Measurements from ENCODE around the gene GLYATL1. TPM values are rescaled to one million over a fixed set of nuclear protein-coding genes. Genes with fewer than 3 reads are reported as not detected.
"Not testable (repeated sequence)": the region's sequence is repeated elsewhere in the genome, so short reads cannot be mapped to it uniquely, and the experiment has no call there.

Gene GLYATL1
- total and polyA plus RNA-seq, 7 donors = not detected

- Histone ChIP-seq H3K4me1 (no peaks in the 10 kb centered on the region), H3K9me3 (no peaks in the 10 kb centered on the region), H3K27ac (no peak overlapping the region), H3K36me3 (ENCODE audit: insufficient read depth in 1 of 2, low read depth in 1 of 2) (no peaks in the 10 kb centered on the region), H3K27me3 (ENCODE audit: insufficient read depth in 3 of 3, low read length in 2 of 3) (no peaks in the 10 kb centered on the region), H3K4me3 (no peak overlapping the region)
- intact Hi-C loops (cut with DNase I) = no loop called here
- WGBS, 3 donors = 87 to 95% (median 89%) methylated on average over 1 of the region's 1 CpG
- ATAC-seq (no peak), DNase-seq (no peak)
- TF ChIP-seq CTCF (IDR thresholded peaks at IDR 0.05) = no peak
These were observed 60.0 kb downstream of the GLYATL1 start for GRCh38 chr11:58999291-58999680.

GRCh38 chr11:59000003-59000402 lies 60.7 kb downstream of the GLYATL1 start:
- H3K27ac ChIP-seq = no peak overlapping the region
- intact Hi-C loops (cut with DNase I) = no loop called here
- no peak for TF ChIP-seq CTCF (IDR thresholded peaks at IDR 0.05)
- ATAC-seq = no peak
- 62 to 74% (median 64%) methylated on average over 3 of the region's 3 CpGs for WGBS, 3 donors
- no peaks in the 10 kb centered on the region for H3K4me1 ChIP-seq
- no peak for DNase-seq
- H3K36me3 ChIP-seq (ENCODE audit: insufficient read depth in 1 of 2, low read depth in 1 of 2) = no peaks in the 10 kb centered on the region
- no peaks in the 10 kb centered on the region for H3K9me3 ChIP-seq
- no peaks in the 10 kb centered on the region for H3K27me3 ChIP-seq (ENCODE audit: insufficient read depth in 3 of 3, low read length in 2 of 3)
- no peak overlapping the region for H3K4me3 ChIP-seq

- H3K4me1 ChIP-seq; DNase-seq; H3K36me3 ChIP-seq (ENCODE audit: insufficient read depth in 1 of 2, low read depth in 1 of 2); H3K27ac ChIP-seq; H3K27me3 ChIP-seq (ENCODE audit: insufficient read depth in 3 of 3, low read length in 2 of 3); intact Hi-C loops (cut with DNase I); H3K9me3 ChIP-seq; H3K4me3 ChIP-seq; ATAC-seq: not testable (repeated sequence)
- 2 to 10% (median 6%) methylated on average over 2 of the region's 2 CpGs for WGBS, 3 donors
These were observed 62.7 kb downstream of the GLYATL1 start for GRCh38 chr11:59002006-59002405.

Other genes with a start within 250 kb of the GLYATL1 start
- under 1 TPM in 1 of 4 donors, not detected in 3; 0.54 TPM for gene GLYAT, start 207.5 kb upstream of the GLYATL1 start, total RNA-seq
- gene GLYAT, start 207.5 kb upstream of the GLYATL1 start, polyA plus RNA-seq = under 1 TPM in 1 of 3 donors, not detected in 2; 0.03 TPM
- gene GLYATL2, start 94.8 kb upstream of the GLYATL1 start, total RNA-seq = not detected
- gene GLYATL2, start 94.8 kb upstream of the GLYATL1 start, polyA plus RNA-seq = not detected
- not detected for gene GLYATL1B, start 146.8 kb downstream of the GLYATL1 start, total RNA-seq
- not detected for gene GLYATL1B, start 146.8 kb downstream of the GLYATL1 start, polyA plus RNA-seq
- under 1 TPM in 2 of 4 donors, not detected in 2; 0.06 to 0.09 TPM for gene FAM111B, start 167.7 kb downstream of the GLYATL1 start, total RNA-seq
- gene FAM111B, start 167.7 kb downstream of the GLYATL1 start, polyA plus RNA-seq = under 1 TPM; 0.01 to 0.05 (median 0.04) TPM
- gene FAM111A, start 203.4 kb downstream of the GLYATL1 start, total RNA-seq = 1 to 10 TPM; 2.6 to 3.4 (median 3.1) TPM
- gene FAM111A, start 203.4 kb downstream of the GLYATL1 start, polyA plus RNA-seq = 1 to 10 TPM in 2 of 3 donors, under 1 TPM in 1; 0.91 to 5.2 (median 1.7) TPM
- gene DTX4, start 232.6 kb downstream of the GLYATL1 start, total RNA-seq = 1 to 10 TPM; 1.2 to 2.7 (median 2.3) TPM
- gene DTX4, start 232.6 kb downstream of the GLYATL1 start, polyA plus RNA-seq = under 1 TPM; 0.46 to 0.65 (median 0.60) TPM